HTERT RPE-1 (cell line): ENCODE results near the gene CHSY3.

Experiments
- in situ Hi-C: fragments of 300-500 bp; cut with MboI; formaldehyde crosslinking; loops from 4 replicates; pipeline ENCODE4 v1.14.3; 2020; ENCODE audit warnings: low sequenced_read_pairs

Gene CHSY3

GRCh38 chr5:130021000-130021399 lies 116.7 kb downstream of the CHSY3 start:
- in situ Hi-C loops = no loop called here

- in situ Hi-C loops = no loop called here
These were observed 117.6 kb downstream of the CHSY3 start for GRCh38 chr5:130021876-130022275.

- in situ Hi-C loops = no loop called here
These were observed 119.3 kb downstream of the CHSY3 start for GRCh38 chr5:130023604-130024003.

GRCh38 chr5:130024006-130024405 lies 119.7 kb downstream of the CHSY3 start:
- in situ Hi-C loops = no loop called here

GRCh38 chr5:130025511-130025910 lies 121.2 kb downstream of the CHSY3 start:
- in situ Hi-C loops = no loop called here

DNA sequence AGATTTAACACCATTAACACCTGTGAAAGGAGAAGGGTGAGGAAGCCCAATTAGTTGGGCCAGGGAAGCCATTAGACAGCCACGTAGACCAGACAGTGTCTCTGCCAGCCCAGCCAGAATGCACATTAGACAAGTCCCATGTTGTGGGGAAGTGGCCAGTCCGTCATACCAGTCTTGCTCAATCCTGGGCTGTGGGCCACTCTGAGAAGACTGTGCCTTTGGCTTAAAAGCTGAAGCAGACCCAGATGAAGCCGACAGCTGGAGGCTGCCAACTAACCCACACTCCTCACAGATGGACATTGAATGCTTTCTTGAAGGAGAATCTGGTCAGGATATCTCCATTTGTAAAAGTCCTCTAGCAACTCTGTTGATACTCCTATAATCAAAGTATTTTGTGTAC lies 128.5 kb downstream of the CHSY3 start:
- in situ Hi-C loops = no loop called here

DNA sequence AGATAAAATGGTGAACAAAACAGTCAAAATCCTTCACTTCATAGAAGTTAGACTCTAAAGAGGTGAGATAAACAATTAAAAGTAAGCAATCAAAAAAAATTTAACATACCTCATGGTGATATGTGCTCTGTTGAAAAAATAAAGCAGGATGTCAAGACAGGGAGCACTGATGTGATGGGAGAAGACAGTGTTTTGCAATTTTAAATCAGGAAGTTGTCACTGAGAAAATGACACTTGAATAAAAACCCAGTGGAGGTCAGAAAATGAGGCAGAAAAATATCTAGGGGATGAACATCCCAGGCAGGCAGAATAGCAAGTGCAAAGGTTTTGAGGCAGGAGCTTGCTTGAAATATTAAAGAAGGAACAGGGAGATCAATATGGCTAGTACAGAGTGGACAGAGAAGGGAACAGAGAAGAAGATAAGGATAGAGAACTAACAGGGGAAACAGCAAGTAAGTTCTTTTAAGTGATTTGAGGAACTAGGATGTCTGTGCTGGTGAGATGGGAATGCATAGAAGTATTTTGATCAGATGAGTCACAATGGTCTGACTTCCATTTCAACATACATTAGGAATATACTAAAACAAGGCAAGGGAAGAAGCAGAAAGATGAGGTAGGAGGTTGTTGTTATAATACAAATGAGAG lies 130.4 kb downstream of the CHSY3 start:
- in situ Hi-C loops = no loop called here

DNA sequence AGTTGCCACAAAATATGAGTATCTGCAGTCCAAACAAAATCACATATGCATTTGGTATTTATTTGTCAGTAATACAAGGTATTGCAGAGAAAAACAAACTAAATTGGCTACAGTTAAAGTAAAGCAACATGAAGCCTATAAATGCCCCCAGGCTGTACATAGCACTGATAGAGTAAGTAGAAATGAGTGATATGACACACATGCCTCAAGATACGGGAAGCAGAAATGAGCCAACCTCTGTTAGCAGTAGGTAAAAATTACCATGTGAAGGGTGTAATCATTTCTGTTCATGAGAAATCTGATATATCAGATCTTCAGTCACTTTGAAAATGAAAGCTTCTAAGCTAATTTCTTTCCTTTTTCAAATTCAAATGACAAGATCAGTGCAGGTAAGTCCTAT lies 131.1 kb downstream of the CHSY3 start:
- in situ Hi-C loops = no loop called here

DNA sequence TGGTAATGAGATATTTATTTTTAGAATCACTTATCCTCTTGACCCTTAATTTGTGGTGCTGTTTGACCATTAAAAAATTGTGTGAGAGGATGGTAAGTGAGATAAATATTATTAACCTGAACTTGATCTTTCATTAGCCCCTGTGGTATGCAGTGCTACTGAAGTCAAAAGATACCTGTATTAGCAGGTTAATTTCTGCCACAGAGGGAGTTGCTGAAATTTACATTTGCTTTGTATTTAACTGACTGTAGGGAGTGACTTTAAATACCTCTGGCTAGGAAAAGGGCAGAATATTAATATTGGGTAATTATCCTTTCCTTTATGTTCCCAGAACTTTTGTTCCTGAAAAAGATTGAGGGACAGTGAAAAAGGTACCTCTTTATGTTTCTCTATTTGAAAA lies 133.6 kb downstream of the CHSY3 start:
- in situ Hi-C loops = no loop called here

DNA sequence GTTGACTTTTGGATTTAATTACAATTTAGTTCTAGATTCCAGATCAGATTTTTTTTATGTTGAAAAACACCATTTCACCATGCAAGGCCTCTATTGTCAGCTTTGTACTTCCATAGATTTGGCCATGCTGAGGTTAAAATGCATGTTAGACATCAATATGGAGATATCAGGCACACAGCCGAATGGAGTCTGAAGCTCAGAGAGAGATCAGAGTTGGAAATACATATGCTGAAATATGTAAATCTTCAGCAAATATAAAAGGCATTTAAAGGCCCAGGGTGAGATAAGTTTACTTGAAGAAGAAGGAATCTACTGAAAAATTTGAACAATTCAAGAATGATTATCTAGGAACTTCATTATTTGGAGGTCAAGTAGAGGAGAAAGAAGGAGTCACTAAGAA lies 139.6 kb downstream of the CHSY3 start:
- in situ Hi-C loops = no loop called here

DNA sequence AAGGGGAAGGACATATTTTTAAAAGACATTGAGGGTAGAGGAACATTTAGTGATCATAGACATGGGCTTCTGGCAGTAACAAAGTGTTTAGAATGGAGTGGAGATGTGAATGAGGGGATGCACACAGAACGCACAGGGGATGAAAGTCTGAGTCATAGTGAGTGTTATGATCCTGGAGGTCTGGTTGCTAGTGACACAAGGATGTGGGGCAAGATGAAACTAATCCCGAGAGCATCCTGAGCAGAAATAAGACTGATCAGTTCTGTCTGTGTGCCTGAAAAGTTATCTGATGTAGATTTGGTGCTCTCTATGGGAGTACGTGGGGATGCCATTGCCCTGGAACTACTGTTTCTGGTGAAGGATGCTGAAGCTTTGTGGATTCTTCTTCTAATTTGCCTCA lies 141.1 kb downstream of the CHSY3 start:
- in situ Hi-C loops = no loop called here

- in situ Hi-C loops = no loop called here
These were observed 146.3 kb downstream of the CHSY3 start for GRCh38 chr5:130050585-130050984.

DNA sequence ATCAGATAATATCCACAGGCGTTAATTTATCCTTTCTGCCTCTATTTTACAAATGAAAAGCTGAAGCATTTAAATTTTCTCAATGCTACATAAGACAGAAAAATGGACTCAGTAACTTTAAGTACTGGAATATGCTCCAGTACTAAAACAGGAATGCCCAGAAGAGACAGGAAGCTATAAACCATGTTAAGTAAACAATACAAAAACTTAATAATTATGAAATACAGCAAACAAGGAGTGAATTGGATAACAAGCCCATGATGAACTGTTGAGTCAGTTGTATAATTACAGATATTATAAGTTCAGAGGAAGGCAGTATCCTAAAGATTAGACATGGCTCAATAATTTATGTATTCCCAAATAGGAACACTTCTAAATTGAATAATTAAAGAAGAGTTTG lies 148.5 kb downstream of the CHSY3 start:
- in situ Hi-C loops = no loop called here

- in situ Hi-C loops = no loop called here
These were observed 151.3 kb downstream of the CHSY3 start for GRCh38 chr5:130055572-130055971.

DNA sequence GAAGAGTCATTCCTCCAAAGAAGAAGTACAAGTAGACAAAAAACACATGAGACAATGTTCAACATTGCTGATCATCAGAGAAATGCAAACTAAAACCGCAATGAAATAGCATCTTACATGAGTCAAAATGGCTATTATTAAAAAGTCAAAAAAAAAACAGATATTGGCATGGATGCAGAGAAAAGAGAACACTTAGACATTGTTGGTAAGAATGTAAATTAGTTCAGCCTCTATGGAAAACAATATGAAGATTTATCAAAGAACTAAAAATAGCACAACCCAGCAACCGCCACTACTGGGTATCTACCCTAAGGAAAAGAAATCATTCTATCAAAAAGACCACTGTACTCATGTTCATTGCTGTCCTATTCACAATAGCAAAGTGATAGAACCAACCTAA lies 157.5 kb downstream of the CHSY3 start:
- in situ Hi-C loops = no loop called here

GRCh38 chr5:130063603-130064002 lies 159.3 kb downstream of the CHSY3 start:
- in situ Hi-C loops = no loop called here

- in situ Hi-C loops = no loop called here
These were observed 160.2 kb downstream of the CHSY3 start for GRCh38 chr5:130064484-130064883.

- in situ Hi-C loops = no loop called here
These were observed 161.4 kb downstream of the CHSY3 start for GRCh38 chr5:130065617-130066016.

DNA sequence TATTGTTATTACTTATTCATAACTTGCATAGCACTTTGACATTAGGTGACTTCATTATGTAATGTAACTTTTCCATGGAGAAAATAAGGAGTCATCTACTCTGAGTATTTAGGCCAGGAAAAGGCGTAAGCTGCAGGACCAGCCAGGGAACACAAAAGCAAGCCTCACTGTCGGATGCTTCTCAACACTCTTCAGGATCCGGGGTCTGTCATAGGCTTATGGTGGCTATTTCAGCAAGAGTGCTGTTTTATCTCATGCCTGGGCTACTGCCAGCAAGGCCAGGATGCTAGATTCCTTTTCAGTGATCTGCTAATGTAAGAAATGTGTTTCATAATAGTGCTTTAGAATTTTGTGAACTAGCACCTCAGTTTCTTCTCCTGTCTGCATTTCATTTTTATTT lies 162.4 kb downstream of the CHSY3 start:
- in situ Hi-C loops = no loop called here

- in situ Hi-C loops = no loop called here
These were observed 163.1 kb downstream of the CHSY3 start for GRCh38 chr5:130067364-130067763.

GRCh38 chr5:130068101-130068500 lies 163.8 kb downstream of the CHSY3 start:
- in situ Hi-C loops = no loop called here

- in situ Hi-C loops = no loop called here
These were observed 164.7 kb downstream of the CHSY3 start for GRCh38 chr5:130068988-130069387.

DNA sequence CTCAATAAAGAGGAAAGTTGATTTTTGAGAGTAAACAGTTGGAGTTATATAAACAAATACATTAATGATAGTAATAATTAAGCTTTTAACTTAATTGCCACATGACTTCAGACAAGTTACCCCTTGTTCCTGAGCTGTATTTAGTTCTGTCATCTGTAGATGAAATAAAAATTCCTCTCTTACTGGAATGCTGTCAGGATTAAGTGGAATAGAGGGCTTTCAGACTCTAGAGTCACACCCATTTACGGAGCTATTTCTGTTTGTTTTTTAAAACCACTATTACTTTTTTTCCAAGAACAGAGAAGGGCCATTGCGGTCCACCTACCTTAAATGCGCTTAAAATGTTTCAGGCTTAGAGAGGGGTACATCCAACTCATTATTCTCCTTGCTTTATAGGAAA lies 170.6 kb downstream of the CHSY3 start:
- in situ Hi-C loops = no loop called here
